Gastroesophageal sphincter (tissue), 4 donors: ENCODE measurements around the gene TMEM151A. TPM values are rescaled to one million over a fixed set of nuclear protein-coding genes. Genes with fewer than 3 reads are reported as not detected.

ENCODE experiments used
- ATAC-seq: fragments of 150-250 bp; one replicate; pipeline ENCODE4 v1.9.1; 2016; ENCODE audit warnings: mild to moderate bottlenecking, moderate library complexity
- H3K27ac ChIP-seq, 4 donors: fragments of 200-600 bp; sonication (generic) in 3 of 4; 1 replicate in 3 of 4; 2 replicates in 1 of 4; pipeline ENCODE4 v1.5.1; 2016 to 2019
- H3K27me3 ChIP-seq: fragments of 200-600 bp; sonication (generic); one replicate; pipeline ENCODE4 v1.5.1; 2019
- H3K36me3 ChIP-seq, 2 donors: fragments of 200-600 bp; sonication (generic); one replicate each; pipeline ENCODE4 v1.5.1; 2019; ENCODE audit warnings: control low read depth in 1 of 2
- H3K4me1 ChIP-seq, 3 donors: fragments of 200-600 bp; sonication (generic); 1 replicate in 2 of 3; 2 replicates in 1 of 3; pipeline ENCODE4 v1.5.1; 2016 to 2019; ENCODE audit warnings: control low read depth in 2 of 3
- H3K4me3 ChIP-seq, 2 donors: fragments of 200-600 bp; sonication (generic); one replicate each; pipeline ENCODE4 v1.5.1; 2019; ENCODE audit warnings: mild to moderate bottlenecking in 1 of 2, moderate library complexity in 1 of 2
- H3K9me3 ChIP-seq, 3 donors: fragments of 200-600 bp; sonication (generic); one replicate each; pipeline ENCODE4 v1.5.1; 2017 to 2019; ENCODE audit warnings: control low read depth in 2 of 3
- EP300 ChIP-seq: sonication (generic); formaldehyde crosslinking; IDR thresholded peaks from one replicate; pipeline ENCODE4 v1.6.1; 2017; ENCODE audit warnings: antibody characterized with exemption, mild to moderate bottlenecking
- POLR2A ChIP-seq, 2 donors: fragments of 450-650 bp; IDR thresholded peaks; one replicate each; pipeline ENCODE4 v1.6.1; 2017; ENCODE audit warnings: antibody characterized with exemption in 2 of 2, mild to moderate bottlenecking in 2 of 2, moderate library complexity in 1 of 2
- POLR2AphosphoS5 ChIP-seq: sonication (generic); formaldehyde crosslinking; IDR thresholded peaks from one replicate; pipeline ENCODE4 v1.6.1; 2017; ENCODE audit warnings: antibody characterized with exemption
- WGBS, 2 donors: methylation state at CpG; one replicate each; pipeline ENCODE4 v1.1.5; 2018; ENCODE audit warnings: low coverage in 1 of 2; 5-methylcytosine and 5-hydroxymethylcytosine counted together
- total RNA-seq, 4 donors: library from RNA; depleted of rRNA; stranded (reverse); fragments of >200 nt; gene quantifications; one replicate each; pipeline ENCODE4 v1.1.0, GENCODE V29; 2016
- TF ChIP-seq, protein P1 (sequence below), 4 experiments: fragments of 200-600 bp in 2 of 4; fragments of 450-650 bp in 2 of 4; sonication (generic) in 1 of 4; IDR thresholded peaks; one replicate each; pipeline ENCODE4 v1.5.1; 2017 to 2019; ENCODE audit warnings: antibody characterized with exemption in 4 of 4, mild to moderate bottlenecking in 2 of 4, moderate library complexity in 2 of 4

The TMEM151A gene
- total RNA-seq, 4 donors from 2014 or later, result 0.66 TPM; not detected in 3

DNA sequence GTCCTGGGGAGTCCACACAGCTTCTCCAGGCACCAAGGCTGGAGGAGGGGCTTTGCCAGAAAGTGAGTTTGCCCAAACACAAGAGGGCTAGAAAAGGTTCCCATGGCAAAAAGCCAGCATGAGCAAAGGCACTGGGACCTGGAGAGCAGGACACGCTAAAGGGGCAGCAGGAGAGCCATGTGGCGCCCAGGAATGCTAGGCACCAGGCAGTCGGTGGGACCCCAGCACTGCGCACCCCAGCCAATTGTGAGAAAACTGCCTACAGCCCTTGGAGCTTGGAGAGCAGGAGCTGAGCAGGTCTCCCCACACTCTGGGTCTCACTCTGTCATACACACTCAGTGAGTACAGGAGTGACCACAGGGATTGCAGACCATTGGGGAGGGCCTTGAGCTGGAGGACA, 28.5 kb upstream of the TMEM151A start:
- Histone ChIP-seq H3K9me3 (no peaks in the 10 kb centered on the region), H3K36me3 (peaks cover 0 to 74% of the 10 kb centered on the region in 2 donors), H3K27me3 (no peaks in the 10 kb centered on the region), H3K27ac (no peak overlapping the region), H3K4me1 (peaks cover 0 to 39% (median 15%) of the 10 kb centered on the region in 3 donors), H3K4me3 (no peak overlapping the region)
- WGBS, 2 donors, result 100% methylated on average over 1 of the region's 4 CpGs; no CpG with 5 or more reads in 1 of the 2 donors
- TF ChIP-seq POLR2AphosphoS5 (no peak), EP300 (no peak), POLR2A (IDR thresholded peaks at IDR 0.05) (no peak)
- TF ChIP-seq, protein P1, sequence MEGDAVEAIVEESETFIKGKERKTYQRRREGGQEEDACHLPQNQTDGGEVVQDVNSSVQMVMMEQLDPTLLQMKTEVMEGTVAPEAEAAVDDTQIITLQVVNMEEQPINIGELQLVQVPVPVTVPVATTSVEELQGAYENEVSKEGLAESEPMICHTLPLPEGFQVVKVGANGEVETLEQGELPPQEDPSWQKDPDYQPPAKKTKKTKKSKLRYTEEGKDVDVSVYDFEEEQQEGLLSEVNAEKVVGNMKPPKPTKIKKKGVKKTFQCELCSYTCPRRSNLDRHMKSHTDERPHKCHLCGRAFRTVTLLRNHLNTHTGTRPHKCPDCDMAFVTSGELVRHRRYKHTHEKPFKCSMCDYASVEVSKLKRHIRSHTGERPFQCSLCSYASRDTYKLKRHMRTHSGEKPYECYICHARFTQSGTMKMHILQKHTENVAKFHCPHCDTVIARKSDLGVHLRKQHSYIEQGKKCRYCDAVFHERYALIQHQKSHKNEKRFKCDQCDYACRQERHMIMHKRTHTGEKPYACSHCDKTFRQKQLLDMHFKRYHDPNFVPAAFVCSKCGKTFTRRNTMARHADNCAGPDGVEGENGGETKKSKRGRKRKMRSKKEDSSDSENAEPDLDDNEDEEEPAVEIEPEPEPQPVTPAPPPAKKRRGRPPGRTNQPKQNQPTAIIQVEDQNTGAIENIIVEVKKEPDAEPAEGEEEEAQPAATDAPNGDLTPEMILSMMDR (IDR thresholded peaks at IDR 0.05), result no peak
- ATAC-seq, result no peak

DNA sequence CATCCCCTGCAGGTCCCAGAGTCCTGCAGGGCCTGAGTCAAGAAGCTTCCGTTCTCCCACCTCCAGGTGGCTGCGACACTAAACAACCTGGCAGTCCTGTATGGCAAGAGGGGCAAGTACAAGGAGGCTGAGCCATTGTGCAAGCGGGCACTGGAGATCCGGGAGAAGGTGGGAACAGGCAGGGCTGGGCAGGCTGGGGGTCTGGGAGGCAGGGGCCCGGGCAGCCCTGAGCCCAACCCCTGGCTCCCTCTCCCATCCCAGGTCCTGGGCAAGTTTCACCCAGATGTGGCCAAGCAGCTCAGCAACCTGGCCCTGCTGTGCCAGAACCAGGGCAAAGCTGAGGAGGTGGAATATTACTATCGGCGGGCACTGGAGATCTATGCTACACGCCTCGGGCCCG, 27.9 kb upstream of the TMEM151A start:
- Histone ChIP-seq H3K36me3 (peaks cover 0 to 74% of the 10 kb centered on the region in 2 donors), H3K27ac (no peak overlapping the region), H3K4me1 (peaks cover 0 to 33% (median 10%) of the 10 kb centered on the region in 3 donors), H3K27me3 (no peaks in the 10 kb centered on the region), H3K4me3 (no peak overlapping the region), H3K9me3 (no peaks in the 10 kb centered on the region)
- TF ChIP-seq, protein P1 (IDR thresholded peaks at IDR 0.05), result no peak
- no peak for TF ChIP-seq EP300
- TF ChIP-seq POLR2AphosphoS5, result no peak
- no peak for TF ChIP-seq POLR2A (IDR thresholded peaks at IDR 0.05)
- 92 to 100% methylated on average over 1 to 6 of the region's 10 CpGs for WGBS, 2 donors
- no peak for ATAC-seq

DNA sequence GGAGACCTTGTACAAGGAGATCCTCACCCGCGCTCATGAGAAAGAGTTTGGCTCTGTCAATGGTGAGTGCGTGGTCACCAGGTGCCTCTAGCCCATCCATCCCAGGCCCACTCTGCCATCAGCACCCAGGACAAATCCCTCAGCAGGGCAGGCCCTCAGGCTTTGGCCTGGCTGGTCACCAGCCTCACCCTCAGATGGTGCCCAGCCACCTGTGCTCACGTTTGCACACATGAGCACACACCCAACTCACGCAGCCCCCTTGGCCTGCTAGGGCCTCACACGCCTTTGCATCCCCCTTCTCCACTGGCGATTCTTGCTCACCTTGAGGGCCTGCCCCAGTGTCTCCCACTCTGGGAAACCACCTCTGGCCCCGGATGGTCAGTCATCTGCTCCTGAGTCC, 27.3 kb upstream of the TMEM151A start:
- Histone ChIP-seq H3K27ac (peak overlapping the region in 2 of 4 donors; percentile 24 to 99), H3K9me3 (no peaks in the 10 kb centered on the region), H3K36me3 (peaks cover 0 to 69% of the 10 kb centered on the region in 2 donors), H3K27me3 (no peaks in the 10 kb centered on the region), H3K4me3 (no peak overlapping the region), H3K4me1 (peaks cover 0 to 32% (median 12%) of the 10 kb centered on the region in 3 donors)
- ATAC-seq, result no peak
- TF ChIP-seq POLR2AphosphoS5, result no peak
- no peak for TF ChIP-seq POLR2A (IDR thresholded peaks at IDR 0.05)
- TF ChIP-seq EP300, result no peak
- TF ChIP-seq, protein P1 (IDR thresholded peaks at IDR 0.05), result no peak
- WGBS, 2 donors, result 92 to 100% methylated on average over 3 to 5 of the region's 8 CpGs

DNA sequence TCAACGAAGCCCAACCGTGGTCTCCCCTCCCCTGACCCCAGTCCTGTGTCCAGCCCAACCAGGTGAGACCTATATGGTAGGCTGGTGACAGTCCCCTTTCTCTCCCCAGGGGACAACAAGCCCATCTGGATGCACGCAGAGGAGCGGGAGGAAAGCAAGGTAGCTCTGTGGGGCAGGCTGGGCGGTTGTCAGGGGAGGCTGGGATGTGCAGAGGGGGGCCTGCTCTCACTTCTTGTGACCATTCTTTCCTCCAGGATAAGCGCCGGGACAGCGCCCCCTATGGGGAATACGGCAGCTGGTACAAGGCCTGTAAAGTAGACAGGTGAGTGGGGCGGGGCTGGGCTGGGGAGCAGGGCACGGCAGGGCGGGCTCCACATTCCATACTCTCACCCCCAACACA, 26.8 kb upstream of the TMEM151A start:
- TF ChIP-seq, protein P1 (IDR thresholded peaks at IDR 0.05), result peak in 1 of 4 experiments; percentile 19
- TF ChIP-seq POLR2A (IDR thresholded peaks at IDR 0.05), result no peak
- H3K4me1 ChIP-seq, result peaks cover 0 to 33% (median 17%) of the 10 kb centered on the region in 3 donors
- no peak for ATAC-seq
- H3K9me3 ChIP-seq, result no peaks in the 10 kb centered on the region
- no peaks in the 10 kb centered on the region for H3K27me3 ChIP-seq
- H3K27ac ChIP-seq, result peak overlapping the region in 3 of 4 donors; percentile 24 to 99 (median 91)
- H3K4me3 ChIP-seq, result no peak overlapping the region
- H3K36me3 ChIP-seq, result peaks cover 0 to 63% of the 10 kb centered on the region in 2 donors
- 100% methylated on average over 1 of the region's 12 CpGs; no CpG with 5 or more reads in 1 of the 2 donors for WGBS, 2 donors

DNA sequence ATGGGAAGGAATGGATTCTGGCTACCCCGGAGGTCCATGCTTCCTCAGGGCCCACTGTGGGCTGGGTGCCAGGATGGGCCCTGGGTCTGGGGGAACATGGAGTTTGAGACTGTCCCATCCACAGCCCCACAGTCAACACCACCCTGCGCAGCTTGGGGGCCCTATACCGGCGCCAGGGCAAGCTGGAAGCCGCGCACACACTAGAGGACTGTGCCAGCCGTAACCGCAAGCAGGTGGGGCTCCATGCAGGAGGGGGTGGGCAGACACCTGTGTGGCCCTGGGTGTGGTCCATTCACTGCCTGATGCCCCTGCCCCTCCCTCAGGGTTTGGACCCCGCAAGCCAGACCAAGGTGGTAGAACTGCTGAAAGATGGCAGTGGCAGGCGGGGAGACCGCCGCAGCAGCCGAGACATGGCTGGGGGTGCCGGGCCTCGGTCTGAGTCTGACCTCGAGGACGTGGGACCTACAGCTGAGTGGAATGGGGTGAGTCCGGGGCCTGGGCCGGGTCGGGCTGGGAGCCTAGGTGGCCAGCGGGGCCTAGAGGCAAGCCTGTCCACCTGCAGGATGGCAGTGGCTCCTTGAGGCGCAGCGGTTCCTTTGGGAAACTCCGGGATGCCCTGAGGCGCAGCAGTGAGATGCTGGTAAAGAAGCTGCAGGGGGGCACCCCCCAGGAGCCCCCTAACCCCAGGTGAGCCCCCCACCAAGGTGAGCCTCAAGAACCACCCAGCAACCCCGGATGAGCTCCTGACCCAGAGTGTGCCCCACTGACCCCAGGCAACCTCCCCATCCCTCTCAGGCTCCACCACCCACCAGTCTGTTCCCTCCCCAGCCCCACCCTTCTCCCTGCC, 25.9 kb upstream of the TMEM151A start:
- ATAC-seq, result no peak
- TF ChIP-seq EP300 (no peak), POLR2AphosphoS5 (no peak), POLR2A (IDR thresholded peaks at IDR 0.05) (no peak)
- TF ChIP-seq, protein P1 (IDR thresholded peaks at IDR 0.05), result no peak
- Histone ChIP-seq H3K9me3 (no peaks in the 10 kb centered on the region), H3K4me3 (no peak overlapping the region), H3K36me3 (peaks cover 0 to 61% of the 10 kb centered on the region in 2 donors), H3K27ac (peak overlapping the region in 3 of 4 donors; percentile 91 to 100 (median 99)), H3K4me1 (peaks cover 0 to 41% (median 22%) of the 10 kb centered on the region in 3 donors), H3K27me3 (no peaks in the 10 kb centered on the region)
- 80% methylated on average over 1 of the region's 26 CpGs; no CpG with 5 or more reads in 1 of the 2 donors for WGBS, 2 donors
